ENCODE results near the gene PARP8. TPM values are rescaled to one million over a fixed set of nuclear protein-coding genes. Genes with fewer than 3 reads are reported as not detected.

Gene PARP8
- polyA plus RNA-seq, 1 donor (not counting 4 experiments of a cell fraction or from before 2014, with no cell fraction given): 29.1 TPM

GRCh38 chr5:50886657-50887345 is 220.4 kb downstream of the PARP8 start:
- no peak overlapping the region for H3K9ac ChIP-seq (ENCODE audit: control insufficient read depth, extremely low read depth, insufficient read depth, low read length)
- no peaks in the 10 kb centered on the region for H3K79me2 ChIP-seq (ENCODE audit: control insufficient read depth, insufficient read depth, low read length)
- no peak overlapping the region for H3K27ac ChIP-seq (ENCODE audit: control insufficient read depth, insufficient read depth, low read length)
- H3K9me1 ChIP-seq (ENCODE audit: control insufficient read depth, extremely low read depth, insufficient read depth, low read length): no peaks in the 10 kb centered on the region
- no peak for TF ChIP-seq EZH2 (IDR thresholded peaks at IDR 0.05; ENCODE audit: low read length)
- TF ChIP-seq CTCF (optimal IDR thresholded peaks at IDR 0.05 in 1 of 3, IDR thresholded peaks at IDR 0.05 in 1 of 3, conservative IDR thresholded peaks at IDR 0.05 in 1 of 3; ENCODE audit: extremely low read depth in 1 of 3, insufficient read depth in 2 of 3, low read length in 3 of 3): no peak
- DNase-seq (ENCODE audit: low read depth, low spot score): no peak
- H2AFZ ChIP-seq (ENCODE audit: control insufficient read depth, low read length): no peak overlapping the region
- H3K36me3 ChIP-seq (ENCODE audit: control insufficient read depth in 2 of 2, extremely low read depth in 1 of 2, insufficient read depth in 2 of 2, low read length in 2 of 2): no peaks in the 10 kb centered on the region
- no peaks in the 10 kb centered on the region for H3K9me3 ChIP-seq (ENCODE audit: control insufficient read depth, low read depth, low read length)
- no peak overlapping the region for H3K4me3 ChIP-seq (ENCODE audit: control insufficient read depth in 2 of 3, extremely low read depth in 1 of 3, insufficient read depth in 2 of 3, low read depth in 1 of 3, low read length in 3 of 3)
- no peaks in the 10 kb centered on the region for H3K27me3 ChIP-seq (ENCODE audit: control insufficient read depth, extremely low read depth, insufficient read depth, low read length)
- dilution Hi-C loops (cut with MboI; ENCODE audit: extremely low pct_ligation_motif_present, low sequenced_read_pairs): no loop called here
- FAIRE-seq: no peak
- no peaks in the 10 kb centered on the region for H4K20me1 ChIP-seq (ENCODE audit: control insufficient read depth, extremely low read depth, insufficient read depth, low read length)
- H3K4me2 ChIP-seq (ENCODE audit: control insufficient read depth, extremely low read depth, insufficient read depth, low read depth, low read length): no peak overlapping the region
- H3K4me1 ChIP-seq (ENCODE audit: control insufficient read depth, extremely low read depth, insufficient read depth, low read length): no peaks in the 10 kb centered on the region

- Histone ChIP-seq H3K36me3 (ENCODE audit: control insufficient read depth in 2 of 2, extremely low read depth in 1 of 2, insufficient read depth in 2 of 2, low read length in 2 of 2) (no peaks in the 10 kb centered on the region), H3K79me2 (ENCODE audit: control insufficient read depth, insufficient read depth, low read length) (no peaks in the 10 kb centered on the region), H3K27me3 (ENCODE audit: control insufficient read depth, extremely low read depth, insufficient read depth, low read length) (no peaks in the 10 kb centered on the region), H3K9me3 (ENCODE audit: control insufficient read depth, low read depth, low read length) (no peaks in the 10 kb centered on the region), H3K9me1 (ENCODE audit: control insufficient read depth, extremely low read depth, insufficient read depth, low read length) (no peaks in the 10 kb centered on the region), H3K4me1 (ENCODE audit: control insufficient read depth, extremely low read depth, insufficient read depth, low read length) (no peaks in the 10 kb centered on the region), H3K4me2 (ENCODE audit: control insufficient read depth, extremely low read depth, insufficient read depth, low read depth, low read length) (no peak overlapping the region), H3K4me3 (ENCODE audit: control insufficient read depth in 2 of 3, extremely low read depth in 1 of 3, insufficient read depth in 2 of 3, low read depth in 1 of 3, low read length in 3 of 3) (no peak overlapping the region), H3K9ac (ENCODE audit: control insufficient read depth, extremely low read depth, insufficient read depth, low read length) (no peak overlapping the region), H3K27ac (ENCODE audit: control insufficient read depth, insufficient read depth, low read length) (no peak overlapping the region), H2AFZ (ENCODE audit: control insufficient read depth, low read length) (no peak overlapping the region), H4K20me1 (ENCODE audit: control insufficient read depth, extremely low read depth, insufficient read depth, low read length) (no peaks in the 10 kb centered on the region)
- no peak for FAIRE-seq
- DNase-seq (ENCODE audit: low read depth, low spot score): no peak
- dilution Hi-C loops (cut with MboI; ENCODE audit: extremely low pct_ligation_motif_present, low sequenced_read_pairs): no loop called here
- TF ChIP-seq CTCF (optimal IDR thresholded peaks at IDR 0.05 in 1 of 3, IDR thresholded peaks at IDR 0.05 in 1 of 3, conservative IDR thresholded peaks at IDR 0.05 in 1 of 3; ENCODE audit: extremely low read depth in 1 of 3, insufficient read depth in 2 of 3, low read length in 3 of 3): no peak
- TF ChIP-seq EZH2 (IDR thresholded peaks at IDR 0.05; ENCODE audit: low read length): no peak
These were observed 221.6 kb downstream of the PARP8 start for GRCh38 chr5:50887889-50888633.
